Measurements from ENCODE around the gene TRIM66.

Gene TRIM66

GRCh38 chr11:8709777-8710176 is 27.3 kb upstream of the TRIM66 start:
- CTCF ChIA-PET, result interaction anchor here (1.3 to 1.8 kb wide), 4 partner anchors 10 to 103 kb away, joined by 4 to 7 read pairs (median 6); no protein-coding TSS in a partner anchor
- POLR2A ChIA-PET, result interaction anchor here (1.0 to 1.6 kb wide), 6 partner anchors 9 to 101 kb away, joined by 3 to 14 read pairs (median 4); a partner anchor contains a TSS
- no peak for TF ChIP-seq CTCF (IDR thresholded peaks at IDR 0.05; ENCODE audit: insufficient read depth, low read length, missing control alignments)
- no peak overlapping the region for H3K4me3 ChIP-seq (ENCODE audit: low read depth, low read length)
- DNase-seq (ENCODE audit: low read depth, low spot score), result no peak

GRCh38 chr11:8709002-8709672 is 26.7 kb upstream of the TRIM66 start:
- ChIA-PET CTCF (interaction anchor here (0.8 to 1.8 kb wide), 4 partner anchors 10 to 250 kb away, joined by 3 to 7 read pairs (median 5); no protein-coding TSS in a partner anchor), POLR2A (interaction anchor here (0.7 to 1.6 kb wide), 7 partner anchors 9 to 255 kb away, joined by 3 to 14 read pairs (median 3); a partner anchor contains a TSS)
- no peak for TF ChIP-seq CTCF (IDR thresholded peaks at IDR 0.05; ENCODE audit: insufficient read depth, low read length, missing control alignments)
- peak; percentile 94 for DNase-seq (ENCODE audit: low read depth, low spot score)
- H3K4me3 ChIP-seq (ENCODE audit: low read depth, low read length), result no peak overlapping the region

- ChIA-PET CTCF (interaction anchor here (1.1 to 1.8 kb wide), 4 partner anchors 9 to 252 kb away, joined by 3 to 6 read pairs (median 4); no protein-coding TSS in a partner anchor), POLR2A (interaction anchor here (0.6 to 0.7 kb wide), 2 partner anchors 14 to 60 kb away, joined by 4 read pairs; no protein-coding TSS in a partner anchor)
- no peak overlapping the region for H3K4me3 ChIP-seq (ENCODE audit: low read depth, low read length)
- TF ChIP-seq CTCF (IDR thresholded peaks at IDR 0.05; ENCODE audit: insufficient read depth, low read length, missing control alignments), result no peak
- no peak for DNase-seq (ENCODE audit: low read depth, low spot score)
Observed at GRCh38 chr11:8707541-8708191, 25.2 kb upstream of the TRIM66 start.

GRCh38 chr11:8706673-8707432 is 24.4 kb upstream of the TRIM66 start:
- no peak for DNase-seq (ENCODE audit: low read depth, low spot score)
- CTCF ChIA-PET, result interaction anchor here (1.1 to 1.5 kb wide), 2 partner anchors 107 to 253 kb away, joined by 3 to 4 read pairs; no protein-coding TSS in a partner anchor
- H3K4me3 ChIP-seq (ENCODE audit: low read depth, low read length), result no peak overlapping the region
- POLR2A ChIA-PET, result interaction anchor here (0.7 kb wide), 1 partner anchor 14 kb away, joined by 4 read pairs; no protein-coding TSS in a partner anchor
- TF ChIP-seq CTCF (IDR thresholded peaks at IDR 0.05; ENCODE audit: insufficient read depth, low read length, missing control alignments), result no peak

GRCh38 chr11:8705146-8705545 is 22.7 kb upstream of the TRIM66 start:
- TF ChIP-seq CTCF (IDR thresholded peaks at IDR 0.05; ENCODE audit: insufficient read depth, low read length, missing control alignments), result no peak
- POLR2A ChIA-PET, result no interaction called here

More at GRCh38 chr11:8705146-8705545, 22.7 kb upstream of the TRIM66 start:
- DNase-seq (ENCODE audit: low read depth, low spot score), result no peak
- no peak overlapping the region for H3K4me3 ChIP-seq (ENCODE audit: low read depth, low read length)
- CTCF ChIA-PET, result no interaction called here

Data from AG04449 (cell line).